ENCODE data around the gene MACROD1.

- TF ChIP-seq CTCF (IDR thresholded peaks at IDR 0.05) (no peak), POLR2A (IDR thresholded peaks at IDR 0.05) (no peak)
Measured at GRCh38 chr11:64120951-64121569, 44.9 kb downstream of the MACROD1 start.
